HFF-Myc (cell line): ENCODE measurements around the gene LRRC4C.
"Not testable (repeated sequence)": the region's sequence is repeated elsewhere in the genome, so short reads cannot be mapped to it uniquely, and the experiment has no call there.

ENCODE experiments used
- DNase-seq: peaks from one replicate; pipeline ENCODE4 v3.0.0-alpha.2; 2011; ENCODE audit warnings: low read depth; ENCODE audit errors: extremely low read depth
- H3K4me3 ChIP-seq: replicated peaks from 2 replicates; pipeline ENCODE4 v1.5.1; 2011; ENCODE audit warnings: low read depth, mild to moderate bottlenecking, control low read depth, low read length
- TF ChIP-seq, protein P1 (sequence below): IDR thresholded peaks from 2 replicates; pipeline ENCODE4 v1.5.1; 2012; ENCODE audit warnings: mild to moderate bottlenecking, low read depth, low read length, control low read depth; ENCODE audit errors: missing control alignments

LRRC4C gene

GRCh38 chr11:40185793-40186192 lies 1273.7 kb downstream of the LRRC4C start:
- no peak overlapping the region for H3K4me3 ChIP-seq
- DNase-seq: no peak
- TF ChIP-seq, protein P1, sequence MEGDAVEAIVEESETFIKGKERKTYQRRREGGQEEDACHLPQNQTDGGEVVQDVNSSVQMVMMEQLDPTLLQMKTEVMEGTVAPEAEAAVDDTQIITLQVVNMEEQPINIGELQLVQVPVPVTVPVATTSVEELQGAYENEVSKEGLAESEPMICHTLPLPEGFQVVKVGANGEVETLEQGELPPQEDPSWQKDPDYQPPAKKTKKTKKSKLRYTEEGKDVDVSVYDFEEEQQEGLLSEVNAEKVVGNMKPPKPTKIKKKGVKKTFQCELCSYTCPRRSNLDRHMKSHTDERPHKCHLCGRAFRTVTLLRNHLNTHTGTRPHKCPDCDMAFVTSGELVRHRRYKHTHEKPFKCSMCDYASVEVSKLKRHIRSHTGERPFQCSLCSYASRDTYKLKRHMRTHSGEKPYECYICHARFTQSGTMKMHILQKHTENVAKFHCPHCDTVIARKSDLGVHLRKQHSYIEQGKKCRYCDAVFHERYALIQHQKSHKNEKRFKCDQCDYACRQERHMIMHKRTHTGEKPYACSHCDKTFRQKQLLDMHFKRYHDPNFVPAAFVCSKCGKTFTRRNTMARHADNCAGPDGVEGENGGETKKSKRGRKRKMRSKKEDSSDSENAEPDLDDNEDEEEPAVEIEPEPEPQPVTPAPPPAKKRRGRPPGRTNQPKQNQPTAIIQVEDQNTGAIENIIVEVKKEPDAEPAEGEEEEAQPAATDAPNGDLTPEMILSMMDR: no peak

- H3K4me3 ChIP-seq: no peak overlapping the region
- TF ChIP-seq, protein P1: no peak
- no peak for DNase-seq
Measured at GRCh38 chr11:40183073-40184064, 1276.1 kb downstream of the LRRC4C start.

DNA sequence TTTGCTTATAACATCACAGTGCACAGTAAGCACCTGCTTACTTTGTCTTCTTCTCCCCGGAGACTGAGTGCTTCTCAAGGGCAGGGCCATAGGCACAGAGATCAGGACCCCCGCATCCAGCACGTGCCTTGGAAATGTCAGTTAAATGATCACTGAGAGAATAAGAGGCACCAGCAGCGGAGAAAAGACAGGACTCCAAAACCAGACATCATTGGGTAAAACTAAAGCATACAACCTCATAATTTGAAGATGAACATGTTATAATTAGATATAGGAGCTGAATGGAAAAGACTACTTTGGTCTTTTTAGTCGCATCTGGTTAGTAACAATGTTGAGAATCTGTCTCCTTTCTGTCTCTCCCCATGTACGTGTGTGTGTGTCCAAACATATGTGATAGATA lies 1279.9 kb downstream of the LRRC4C start:
- no peak for DNase-seq
- TF ChIP-seq, protein P1: no peak
- no peak overlapping the region for H3K4me3 ChIP-seq

DNA sequence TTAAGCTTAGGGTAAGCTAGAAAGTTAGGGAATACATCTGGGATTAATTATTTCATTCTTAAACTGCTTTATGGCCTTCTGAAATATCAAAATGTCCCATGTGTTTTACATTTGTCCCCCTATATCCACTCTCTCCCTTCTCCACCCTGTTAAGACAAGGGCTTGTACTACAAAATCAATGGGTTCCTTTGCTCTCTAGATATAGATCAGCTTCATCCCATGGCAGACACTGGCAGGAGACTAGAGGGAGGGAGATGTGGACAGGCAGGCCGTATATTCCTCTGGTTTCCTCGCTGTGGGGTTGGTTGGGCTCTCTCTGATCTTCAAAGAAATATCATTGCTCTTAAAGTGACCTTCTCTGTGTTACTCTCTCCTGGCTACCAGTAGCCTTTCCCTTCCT lies 1281.0 kb downstream of the LRRC4C start:
- DNase-seq: no peak
- no peak overlapping the region for H3K4me3 ChIP-seq
- TF ChIP-seq, protein P1: no peak

DNA sequence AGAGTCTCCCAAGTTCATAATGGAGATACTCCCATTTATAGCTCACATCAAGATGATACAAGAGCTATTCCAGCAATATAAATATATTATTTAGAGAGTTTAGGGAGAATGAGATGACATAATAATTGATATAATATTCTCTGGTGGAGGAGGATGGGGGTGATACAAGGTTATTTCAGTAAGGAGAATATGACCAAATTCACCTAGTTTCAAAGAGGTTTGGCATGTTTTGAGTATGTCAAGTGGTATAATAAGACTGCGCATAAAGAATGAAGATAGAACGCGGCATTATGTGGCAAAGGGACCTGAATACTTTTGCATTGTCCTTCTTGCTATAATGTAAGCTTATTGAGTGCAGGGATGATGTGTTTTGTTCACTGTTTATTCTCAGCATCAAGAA lies 1283.5 kb downstream of the LRRC4C start:
- no peak overlapping the region for H3K4me3 ChIP-seq
- TF ChIP-seq, protein P1: no peak
- DNase-seq: no peak

- no peak overlapping the region for H3K4me3 ChIP-seq
- TF ChIP-seq, protein P1: no peak
- DNase-seq: no peak
Measured at GRCh38 chr11:40170078-40170477, 1289.4 kb downstream of the LRRC4C start.

DNA sequence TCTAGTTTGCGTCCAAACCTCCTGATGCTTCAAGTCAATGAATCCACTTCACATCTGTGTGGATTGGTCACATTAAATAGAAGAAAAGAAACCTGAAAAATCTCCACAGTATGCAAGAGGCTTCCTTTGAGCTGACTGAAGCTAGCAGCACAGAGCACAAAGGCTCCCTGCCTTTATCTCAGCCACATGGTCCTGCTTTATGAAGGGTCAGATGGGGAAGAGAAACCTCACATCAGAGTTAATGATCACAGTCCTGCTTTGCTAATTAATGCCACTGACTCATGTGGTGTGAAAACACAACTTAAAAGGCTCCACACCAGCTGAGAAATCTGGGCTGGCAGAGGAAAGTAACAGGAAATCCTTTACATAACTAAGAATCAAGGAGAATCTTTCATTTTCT lies 1291.0 kb downstream of the LRRC4C start:
- DNase-seq: no peak
- H3K4me3 ChIP-seq: no peak overlapping the region
- TF ChIP-seq, protein P1: no peak

DNA sequence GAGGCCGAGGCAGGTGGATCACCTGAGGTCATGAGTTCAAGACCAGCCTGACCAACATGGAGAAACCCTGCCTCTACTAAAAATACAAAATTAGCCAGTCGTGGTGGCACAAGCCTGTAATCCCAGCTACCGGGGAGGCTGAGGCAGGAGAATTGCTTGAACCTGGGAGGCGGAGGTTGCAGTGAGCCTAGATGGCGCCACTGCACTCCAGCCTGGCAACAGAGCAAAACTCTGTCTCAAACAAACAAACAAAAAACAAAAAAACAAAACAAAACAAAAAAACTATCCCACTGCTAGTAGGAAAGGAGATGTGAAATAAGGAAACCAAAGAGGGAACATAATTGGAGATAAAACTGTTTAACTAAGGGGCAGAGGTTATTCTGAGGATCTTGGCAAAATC lies 1291.6 kb downstream of the LRRC4C start:
- DNase-seq, H3K4me3 ChIP-seq: not testable (repeated sequence)
